GM12891 (cell line): Measurements from ENCODE around the gene GJA1.

Experiments
- PAX5 ChIP-seq: IDR thresholded peaks from 2 replicates; pipeline ENCODE4 v1.6.1; 2011; ENCODE audit warnings: low read length, moderate library complexity, mild to moderate bottlenecking; ENCODE audit not compliant: insufficient read depth, severe bottlenecking
- POLR2A ChIP-seq: IDR thresholded peaks from 2 replicates; pipeline ENCODE4 v1.6.1; 2011; ENCODE audit warnings: low read depth, low read length, control low read depth
- POLR2AphosphoS5 ChIP-seq: IDR thresholded peaks from 2 replicates; pipeline ENCODE4 v1.6.1; 2011; ENCODE audit warnings: low read depth, low read length, control low read depth
- POU2F2 ChIP-seq: IDR thresholded peaks from 2 replicates; pipeline ENCODE4 v1.6.1; 2011; ENCODE audit warnings: low read depth, mild to moderate bottlenecking, control low read depth, low read length, moderate library complexity
- SPI1 ChIP-seq: IDR thresholded peaks from 2 replicates; pipeline ENCODE4 v1.6.1; 2011; ENCODE audit warnings: low read depth, low read length, control low read depth
- TAF1 ChIP-seq: IDR thresholded peaks from 2 replicates; pipeline ENCODE4 v1.6.1; 2011; ENCODE audit warnings: low read depth, low read length, control low read depth

- no peak for TF ChIP-seq POLR2AphosphoS5
- TF ChIP-seq TAF1 = no peak
- TF ChIP-seq POLR2A = no peak
- TF ChIP-seq POU2F2 = no peak
- TF ChIP-seq SPI1 = no peak
- no peak for TF ChIP-seq PAX5
Measured at GRCh38 chr6:121449331-121449730, 13.9 kb downstream of the GJA1 start.
